ENCODE measurements around the gene DHDH. TPM values are rescaled to one million over a fixed set of nuclear protein-coding genes. Genes with fewer than 3 reads are reported as not detected.

Gene DHDH
- total and polyA plus RNA-seq, 2 of the 13 experiments (the other 11 are each of a cell fraction or from before 2014, with no cell fraction given), result 0.13 to 0.91 TPM

DNA sequence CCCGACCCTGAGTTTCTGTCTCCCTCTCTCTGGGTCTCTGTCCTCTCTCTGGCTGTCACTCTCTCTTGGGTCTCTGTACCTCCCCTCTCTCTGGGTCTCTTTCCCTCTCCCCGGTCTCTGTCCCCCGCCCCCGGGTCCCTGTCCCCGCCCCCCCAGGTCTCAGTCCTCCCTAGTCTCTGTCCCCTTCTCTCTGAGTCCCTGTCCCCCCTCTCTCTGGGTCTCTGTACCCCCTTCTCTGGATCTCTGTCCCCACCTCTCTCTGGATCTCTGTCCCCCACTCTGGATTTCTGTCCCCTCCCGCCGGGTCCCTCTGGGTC, 29.3 kb downstream of the DHDH start (continued):
- TF ChIP-seq, protein P1, sequence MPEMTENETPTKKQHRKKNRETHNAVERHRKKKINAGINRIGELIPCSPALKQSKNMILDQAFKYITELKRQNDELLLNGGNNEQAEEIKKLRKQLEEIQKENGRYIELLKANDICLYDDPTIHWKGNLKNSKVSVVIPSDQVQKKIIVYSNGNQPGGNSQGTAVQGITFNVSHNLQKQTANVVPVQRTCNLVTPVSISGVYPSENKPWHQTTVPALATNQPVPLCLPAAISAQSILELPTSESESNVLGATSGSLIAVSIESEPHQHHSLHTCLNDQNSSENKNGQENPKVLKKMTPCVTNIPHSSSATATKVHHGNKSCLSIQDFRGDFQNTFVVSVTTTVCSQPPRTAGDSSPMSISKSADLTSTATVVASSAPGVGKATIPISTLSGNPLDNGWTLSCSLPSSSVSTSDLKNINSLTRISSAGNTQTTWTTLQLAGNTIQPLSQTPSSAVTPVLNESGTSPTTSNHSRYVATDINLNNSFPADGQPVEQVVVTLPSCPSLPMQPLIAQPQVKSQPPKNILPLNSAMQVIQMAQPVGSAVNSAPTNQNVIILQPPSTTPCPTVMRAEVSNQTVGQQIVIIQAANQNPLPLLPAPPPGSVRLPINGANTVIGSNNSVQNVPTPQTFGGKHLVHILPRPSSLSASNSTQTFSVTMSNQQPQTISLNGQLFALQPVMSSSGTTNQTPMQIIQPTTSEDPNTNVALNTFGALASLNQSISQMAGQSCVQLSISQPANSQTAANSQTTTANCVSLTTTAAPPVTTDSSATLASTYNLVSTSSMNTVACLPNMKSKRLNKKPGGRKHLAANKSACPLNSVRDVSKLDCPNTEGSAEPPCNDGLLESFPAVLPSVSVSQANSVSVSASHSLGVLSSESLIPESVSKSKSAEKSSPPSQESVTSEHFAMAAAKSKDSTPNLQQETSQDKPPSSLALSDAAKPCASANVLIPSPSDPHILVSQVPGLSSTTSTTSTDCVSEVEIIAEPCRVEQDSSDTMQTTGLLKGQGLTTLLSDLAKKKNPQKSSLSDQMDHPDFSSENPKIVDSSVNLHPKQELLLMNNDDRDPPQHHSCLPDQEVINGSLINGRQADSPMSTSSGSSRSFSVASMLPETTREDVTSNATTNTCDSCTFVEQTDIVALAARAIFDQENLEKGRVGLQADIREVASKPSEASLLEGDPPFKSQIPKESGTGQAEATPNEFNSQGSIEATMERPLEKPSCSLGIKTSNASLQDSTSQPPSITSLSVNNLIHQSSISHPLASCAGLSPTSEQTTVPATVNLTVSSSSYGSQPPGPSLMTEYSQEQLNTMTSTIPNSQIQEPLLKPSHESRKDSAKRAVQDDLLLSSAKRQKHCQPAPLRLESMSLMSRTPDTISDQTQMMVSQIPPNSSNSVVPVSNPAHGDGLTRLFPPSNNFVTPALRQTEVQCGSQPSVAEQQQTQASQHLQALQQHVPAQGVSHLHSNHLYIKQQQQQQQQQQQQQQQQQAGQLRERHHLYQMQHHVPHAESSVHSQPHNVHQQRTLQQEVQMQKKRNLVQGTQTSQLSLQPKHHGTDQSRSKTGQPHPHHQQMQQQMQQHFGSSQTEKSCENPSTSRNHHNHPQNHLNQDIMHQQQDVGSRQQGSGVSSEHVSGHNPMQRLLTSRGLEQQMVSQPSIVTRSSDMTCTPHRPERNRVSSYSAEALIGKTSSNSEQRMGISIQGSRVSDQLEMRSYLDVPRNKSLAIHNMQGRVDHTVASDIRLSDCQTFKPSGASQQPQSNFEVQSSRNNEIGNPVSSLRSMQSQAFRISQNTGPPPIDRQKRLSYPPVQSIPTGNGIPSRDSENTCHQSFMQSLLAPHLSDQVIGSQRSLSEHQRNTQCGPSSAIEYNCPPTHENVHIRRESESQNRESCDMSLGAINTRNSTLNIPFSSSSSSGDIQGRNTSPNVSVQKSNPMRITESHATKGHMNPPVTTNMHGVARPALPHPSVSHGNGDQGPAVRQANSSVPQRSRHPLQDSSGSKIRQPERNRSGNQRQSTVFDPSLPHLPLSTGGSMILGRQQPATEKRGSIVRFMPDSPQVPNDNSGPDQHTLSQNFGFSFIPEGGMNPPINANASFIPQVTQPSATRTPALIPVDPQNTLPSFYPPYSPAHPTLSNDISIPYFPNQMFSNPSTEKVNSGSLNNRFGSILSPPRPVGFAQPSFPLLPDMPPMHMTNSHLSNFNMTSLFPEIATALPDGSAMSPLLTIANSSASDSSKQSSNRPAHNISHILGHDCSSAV (CRISPR knock-in tag; IDR thresholded peaks at IDR 0.05; ENCODE audit: borderline replicate concordance), result no peak
- TF ChIP-seq KLF15 (CRISPR knock-in tag; IDR thresholded peaks at IDR 0.05; ENCODE audit: borderline replicate concordance) (no peak), ZBTB8A (CRISPR knock-in tag; IDR thresholded peaks at IDR 0.05; ENCODE audit: borderline replicate concordance, low read depth) (no peak)
